HepG2 (cell line): Measurements from ENCODE around the gene DNM1L. TPM values are rescaled to one million over a fixed set of nuclear protein-coding genes. Genes with fewer than 3 reads are reported as not detected.

ENCODE experiments used
- ATAC-seq: fragments of 200-7000 bp; cut with Tn5 transposase; 3 replicates; pipeline ENCODE4 v1.9.1; 2020; ENCODE audit warnings: mild to moderate bottlenecking, moderate library complexity
- BruUV-seq: library from RNA; stranded (reverse); fragments of 400-500 nt; replicated peaks from 2 replicates; lab custom pipeline; 2021; lab: Mats Ljungman, UMichigan
- CTCF ChIA-PET: fragments of 300-600 bp; formaldehyde crosslinking; extraction: SDS; loops from one replicate; lab custom pipeline; 2021; ENCODE audit warnings: low total read pairs, inconsistent platforms, low intra/inter-chr PET ratio; lab: Yijun Ruan, JAX
- POLR2A ChIA-PET: fragments of 350-600 bp; sonication (Branson Sonifier 250); formaldehyde crosslinking; loops from one replicate; lab custom pipeline; 2020; ENCODE audit warnings: antibody characterized with exemption, inconsistent platforms; lab: Yijun Ruan, JAX
- DNase-seq: peaks from one replicate; pipeline ENCODE4 v3.0.0-alpha.2; 2015; ENCODE audit warnings: low spot score
- FAIRE-seq: peaks from 3 replicates; lab custom pipeline; 2011; peaks lifted over from hg19 to GRCh38; lab: Jason Lieb, UNC
- H2AFZ ChIP-seq: one replicate; pipeline ENCODE4 v1.6.1; 2011; ENCODE audit warnings: low read length, inconsistent platforms
- H3K27ac ChIP-seq: fragments of 300-600 bp; 3 replicates; pipeline ENCODE4 v1.8.0; 2011; ENCODE audit warnings: mixed run types, mild to moderate bottlenecking, mixed read lengths, low read length, inconsistent platforms; ENCODE audit not compliant: insufficient read depth; ENCODE audit errors: extremely low read length
- H3K27me3 ChIP-seq, 2 experiments: fragments of 200-600 bp in 1 of 2; 2 replicates in 1 of 2; 3 replicates in 1 of 2; pipeline versions ENCODE4 v1.6.0 to v1.8.0; 2011; ENCODE audit warnings: low read length in 2 of 2, mild to moderate bottlenecking in 2 of 2, moderate library complexity in 2 of 2, inconsistent platforms in 1 of 2; ENCODE audit not compliant: insufficient read depth in 2 of 2, control insufficient read depth in 1 of 2
- H3K36me3 ChIP-seq, 2 experiments: fragments of 200-600 bp in 1 of 2; replicated peaks in 1 of 2; 2 replicates in 1 of 2; 3 replicates in 1 of 2; pipeline versions ENCODE4 v1.5.1 to v1.8.0; 2011; ENCODE audit warnings: low read length in 2 of 2, inconsistent platforms in 1 of 2; ENCODE audit not compliant: insufficient read depth in 2 of 2, control insufficient read depth in 1 of 2
- H3K4me1 ChIP-seq: 2 replicates; pipeline ENCODE4 v1.5.1; 2012; ENCODE audit warnings: low read length, inconsistent platforms; ENCODE audit not compliant: insufficient read depth
- H3K4me2 ChIP-seq: 2 replicates; pipeline ENCODE4 v1.6.0; 2011; ENCODE audit warnings: low read depth, low read length, inconsistent platforms
- H3K4me3 ChIP-seq, 3 experiments: fragments of 200-600 bp in 1 of 3; sonication (generic), shearing (Covaris generic) in 1 of 3; replicated peaks in 1 of 3; 2 replicates each; pipeline ENCODE4 v1.5.1; 2011 to 2016; ENCODE audit warnings: low read length in 3 of 3, inconsistent platforms in 2 of 3, low read depth in 2 of 3, mild to moderate bottlenecking in 2 of 3, control low read depth in 1 of 3, mixed read lengths in 1 of 3; ENCODE audit not compliant: insufficient read depth in 1 of 3
- H3K79me2 ChIP-seq: one replicate; pipeline ENCODE4 v1.6.1; 2011; ENCODE audit warnings: low read length, inconsistent platforms; ENCODE audit not compliant: insufficient read depth
- H3K9ac ChIP-seq: 2 replicates; pipeline ENCODE4 v1.6.0; 2011; ENCODE audit warnings: mild to moderate bottlenecking, low read depth, low read length, inconsistent platforms; ENCODE audit not compliant: insufficient read depth
- H3K9me3 ChIP-seq: 2 replicates; pipeline ENCODE4 v1.5.1; 2012; ENCODE audit warnings: mild to moderate bottlenecking, low read length
- H4K20me1 ChIP-seq: 2 replicates; pipeline ENCODE4 v1.6.0; 2011; ENCODE audit warnings: inconsistent platforms, mild to moderate bottlenecking, low read length, moderate library complexity; ENCODE audit not compliant: insufficient read depth
- NR3C1 ChIP-seq: sonication (generic); formaldehyde crosslinking; IDR thresholded peaks from 2 replicates; pipeline ENCODE4 v1.4.0; 2020; ENCODE audit warnings: missing genetic modification reagents
- PHF21A ChIP-seq: sonication (generic); formaldehyde crosslinking; IDR thresholded peaks from 2 replicates; pipeline ENCODE4 v1.5.0; 2020; ENCODE audit warnings: mild to moderate bottlenecking, missing genetic modification reagents
- THYN1 ChIP-seq: sonication (generic); formaldehyde crosslinking; IDR thresholded peaks from 2 replicates; pipeline ENCODE4 v1.8.1; 2023; ENCODE audit warnings: low read depth, mild to moderate bottlenecking, moderate library complexity, missing genetic modification reagents, borderline replicate concordance
- ZNF138 ChIP-seq: sonication (generic); formaldehyde crosslinking; IDR thresholded peaks from 2 replicates; pipeline ENCODE4 v1.5.0; 2020; ENCODE audit warnings: mild to moderate bottlenecking, low read depth, missing genetic modification reagents
- ZNF143 ChIP-seq: sonication (generic); formaldehyde crosslinking; IDR thresholded peaks from 2 replicates; pipeline ENCODE4 v1.4.0; 2020; ENCODE audit warnings: missing genetic modification reagents
- ZNF205 ChIP-seq: IDR thresholded peaks from 2 replicates; pipeline ENCODE4 v1.6.1; 2018; ENCODE audit warnings: missing biosample characterization, missing genetic modification reagents
- ZNF383 ChIP-seq: sonication (generic); formaldehyde crosslinking; IDR thresholded peaks from 2 replicates; pipeline ENCODE4 v1.4.0; 2020; ENCODE audit warnings: missing genetic modification reagents, mild to moderate bottlenecking, borderline replicate concordance
- ZNF841 ChIP-seq: sonication (generic); formaldehyde crosslinking; IDR thresholded peaks from 2 replicates; pipeline ENCODE4 v1.8.1; 2023; ENCODE audit warnings: missing genetic modification reagents, borderline replicate concordance
- WGBS: methylation state at CpG from one replicate; pipeline ENCODE4 v1.1.6; 2017; ENCODE audit warnings: low lambda C conversion rate; 5-methylcytosine and 5-hydroxymethylcytosine counted together
- in situ Hi-C: cut with HindIII; loops from 2 replicates; pipeline ENCODE4 v1.10.0; 2017; ENCODE audit warnings: low pct_unique_long_range_greater_than_20kb; ENCODE audit not compliant: extremely low pct_ligation_motif_present
- intact Hi-C: fragments of 100-400 bp; cut with micrococcal nuclease; formaldehyde crosslinking; loops from one replicate; pipeline ENCODE4 v1.10.0; 2022; ENCODE audit not compliant: unreplicated experiment
- polyA plus RNA-seq, 8 experiments: library from polyadenylated mRNA; depleted of rRNA in 3 of 8; stranded (reverse) in 7 of 8; unstranded in 1 of 8; fragments of >200 nt; fragmentation: Illumina TruSeq in 4 of 8; extraction: Trizol in 4 of 8; gene quantifications; 2 replicates each; pipeline versions ENCODE4 v1.2.1 to v1.2.3, GENCODE V29; 2011 to 2016; ENCODE audit warnings: low read depth in 4 of 8, missing spikeins in 1 of 8, mixed read lengths in 1 of 8; ENCODE audit not compliant: insufficient read depth in 1 of 8
- total RNA-seq, 5 experiments: library from RNA; depleted of rRNA; stranded (reverse); fragments of >200 nt; fragmentation: Illumina TruSeq; extraction: Trizol; gene quantifications; 2 replicates each; pipeline ENCODE4 v1.2.3, GENCODE V29; 2016; ENCODE audit warnings: low read depth in 1 of 5
- TF ChIP-seq, protein P1 (sequence below), 2 experiments: IDR thresholded peaks; 2 replicates each; pipeline ENCODE4 v1.6.1; 2011 to 2012; ENCODE audit warnings: low read length in 2 of 2, borderline replicate concordance in 1 of 2, low read depth in 1 of 2, mild to moderate bottlenecking in 1 of 2, moderate library complexity in 1 of 2
- TF ChIP-seq, protein P2 (sequence below): sonication (generic); formaldehyde crosslinking; IDR thresholded peaks from 2 replicates; pipeline ENCODE4 v1.4.0; 2020; ENCODE audit warnings: missing genetic modification reagents
- TF ChIP-seq, protein P3 (sequence below): fragments of 450-650 bp; IDR thresholded peaks from 2 replicates; pipeline ENCODE4 v1.6.1; 2017; ENCODE audit warnings: mild to moderate bottlenecking
- TF ChIP-seq, protein P4 (sequence below): sonication (generic); formaldehyde crosslinking; IDR thresholded peaks from 2 replicates; pipeline ENCODE4 v1.5.0; 2020; ENCODE audit warnings: mild to moderate bottlenecking, low read depth, missing genetic modification reagents, borderline replicate concordance
- TF ChIP-seq, protein P5 (sequence below): sonication (generic); formaldehyde crosslinking; IDR thresholded peaks from 2 replicates; pipeline ENCODE4 v1.9.0; 2022; ENCODE audit warnings: missing genetic modification reagents, mild to moderate bottlenecking, borderline replicate concordance

DNM1L gene
- total and polyA plus RNA-seq, 2 of the 13 experiments (the other 11 are each of a cell fraction or from before 2014, with no cell fraction given): 35.9 to 65.8 TPM

DNA sequence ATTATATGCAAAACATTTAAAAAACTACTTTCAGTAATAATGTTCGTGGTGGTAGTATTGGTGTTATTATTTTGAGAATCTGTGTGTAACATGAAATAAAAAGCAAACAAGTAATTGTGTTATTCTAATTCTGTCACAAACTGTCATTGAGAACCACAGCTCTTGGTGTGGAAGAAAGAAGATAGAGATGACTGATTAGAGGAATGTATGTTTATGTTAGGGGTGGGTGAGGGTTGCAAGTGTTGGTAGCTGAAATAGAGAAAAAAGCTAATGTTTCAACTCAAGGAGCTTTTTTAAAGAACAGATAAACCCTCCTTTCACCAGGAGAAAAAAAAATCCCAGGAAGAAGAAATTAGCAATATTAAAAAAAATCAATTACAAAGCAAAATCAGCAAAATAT lies 18.3 kb downstream of the DNM1L start:
- no peak overlapping the region for H3K27ac ChIP-seq
- peaks cover 57% of the 10 kb centered on the region for H3K79me2 ChIP-seq
- no peak overlapping the region for H2AFZ ChIP-seq
- no TSS peak for BruUV-seq
- intact Hi-C loops: no loop called here
- H3K9me3 ChIP-seq: no peaks in the 10 kb centered on the region; the same call in 1 of the 2 replicates
- FAIRE-seq (no peak), DNase-seq (no peak), ATAC-seq (no peak)
- H3K36me3 ChIP-seq: peaks cover 2 to 17% of the 10 kb centered on the region in 2 experiments; a peak in 3 of 5 replicates
- H3K4me3 ChIP-seq: no peak overlapping the region
- H3K4me1 ChIP-seq: no peaks in the 10 kb centered on the region
- POLR2A ChIA-PET: no interaction called here
- H3K4me2 ChIP-seq: no peak overlapping the region
- in situ Hi-C loops: no loop called here
- WGBS: 100% methylated on average over 1 of the region's 1 CpG
- no peaks in the 10 kb centered on the region for H3K27me3 ChIP-seq
- CTCF ChIA-PET: no interaction called here
- no peak overlapping the region for H3K9ac ChIP-seq
- H4K20me1 ChIP-seq: 0 out of 2 replicates have a peak, but pooled peaks cover 7% of the 10 kb centered on the region
- TF ChIP-seq, protein P1, sequence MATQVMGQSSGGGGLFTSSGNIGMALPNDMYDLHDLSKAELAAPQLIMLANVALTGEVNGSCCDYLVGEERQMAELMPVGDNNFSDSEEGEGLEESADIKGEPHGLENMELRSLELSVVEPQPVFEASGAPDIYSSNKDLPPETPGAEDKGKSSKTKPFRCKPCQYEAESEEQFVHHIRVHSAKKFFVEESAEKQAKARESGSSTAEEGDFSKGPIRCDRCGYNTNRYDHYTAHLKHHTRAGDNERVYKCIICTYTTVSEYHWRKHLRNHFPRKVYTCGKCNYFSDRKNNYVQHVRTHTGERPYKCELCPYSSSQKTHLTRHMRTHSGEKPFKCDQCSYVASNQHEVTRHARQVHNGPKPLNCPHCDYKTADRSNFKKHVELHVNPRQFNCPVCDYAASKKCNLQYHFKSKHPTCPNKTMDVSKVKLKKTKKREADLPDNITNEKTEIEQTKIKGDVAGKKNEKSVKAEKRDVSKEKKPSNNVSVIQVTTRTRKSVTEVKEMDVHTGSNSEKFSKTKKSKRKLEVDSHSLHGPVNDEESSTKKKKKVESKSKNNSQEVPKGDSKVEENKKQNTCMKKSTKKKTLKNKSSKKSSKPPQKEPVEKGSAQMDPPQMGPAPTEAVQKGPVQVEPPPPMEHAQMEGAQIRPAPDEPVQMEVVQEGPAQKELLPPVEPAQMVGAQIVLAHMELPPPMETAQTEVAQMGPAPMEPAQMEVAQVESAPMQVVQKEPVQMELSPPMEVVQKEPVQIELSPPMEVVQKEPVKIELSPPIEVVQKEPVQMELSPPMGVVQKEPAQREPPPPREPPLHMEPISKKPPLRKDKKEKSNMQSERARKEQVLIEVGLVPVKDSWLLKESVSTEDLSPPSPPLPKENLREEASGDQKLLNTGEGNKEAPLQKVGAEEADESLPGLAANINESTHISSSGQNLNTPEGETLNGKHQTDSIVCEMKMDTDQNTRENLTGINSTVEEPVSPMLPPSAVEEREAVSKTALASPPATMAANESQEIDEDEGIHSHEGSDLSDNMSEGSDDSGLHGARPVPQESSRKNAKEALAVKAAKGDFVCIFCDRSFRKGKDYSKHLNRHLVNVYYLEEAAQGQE (IDR thresholded peaks at IDR 0.05; ENCODE audit: borderline replicate concordance in 1 of 2, low read depth in 1 of 2, low read length in 2 of 2): no peak
- TF ChIP-seq ZNF138 (CRISPR knock-in tag) (no peak), ZNF205 (no peak), ZNF143 (CRISPR knock-in tag) (no peak), PHF21A (CRISPR knock-in tag) (no peak), THYN1 (no peak), ZNF383 (no peak), ZNF841 (no peak), NR3C1 (CRISPR knock-in tag) (no peak)
- TF ChIP-seq, protein P2, sequence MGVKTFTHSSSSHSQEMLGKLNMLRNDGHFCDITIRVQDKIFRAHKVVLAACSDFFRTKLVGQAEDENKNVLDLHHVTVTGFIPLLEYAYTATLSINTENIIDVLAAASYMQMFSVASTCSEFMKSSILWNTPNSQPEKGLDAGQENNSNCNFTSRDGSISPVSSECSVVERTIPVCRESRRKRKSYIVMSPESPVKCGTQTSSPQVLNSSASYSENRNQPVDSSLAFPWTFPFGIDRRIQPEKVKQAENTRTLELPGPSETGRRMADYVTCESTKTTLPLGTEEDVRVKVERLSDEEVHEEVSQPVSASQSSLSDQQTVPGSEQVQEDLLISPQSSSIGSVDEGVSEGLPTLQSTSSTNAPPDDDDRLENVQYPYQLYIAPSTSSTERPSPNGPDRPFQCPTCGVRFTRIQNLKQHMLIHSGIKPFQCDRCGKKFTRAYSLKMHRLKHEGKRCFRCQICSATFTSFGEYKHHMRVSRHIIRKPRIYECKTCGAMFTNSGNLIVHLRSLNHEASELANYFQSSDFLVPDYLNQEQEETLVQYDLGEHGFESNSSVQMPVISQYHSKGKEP (CRISPR knock-in tag): no peak
- TF ChIP-seq, protein P3, sequence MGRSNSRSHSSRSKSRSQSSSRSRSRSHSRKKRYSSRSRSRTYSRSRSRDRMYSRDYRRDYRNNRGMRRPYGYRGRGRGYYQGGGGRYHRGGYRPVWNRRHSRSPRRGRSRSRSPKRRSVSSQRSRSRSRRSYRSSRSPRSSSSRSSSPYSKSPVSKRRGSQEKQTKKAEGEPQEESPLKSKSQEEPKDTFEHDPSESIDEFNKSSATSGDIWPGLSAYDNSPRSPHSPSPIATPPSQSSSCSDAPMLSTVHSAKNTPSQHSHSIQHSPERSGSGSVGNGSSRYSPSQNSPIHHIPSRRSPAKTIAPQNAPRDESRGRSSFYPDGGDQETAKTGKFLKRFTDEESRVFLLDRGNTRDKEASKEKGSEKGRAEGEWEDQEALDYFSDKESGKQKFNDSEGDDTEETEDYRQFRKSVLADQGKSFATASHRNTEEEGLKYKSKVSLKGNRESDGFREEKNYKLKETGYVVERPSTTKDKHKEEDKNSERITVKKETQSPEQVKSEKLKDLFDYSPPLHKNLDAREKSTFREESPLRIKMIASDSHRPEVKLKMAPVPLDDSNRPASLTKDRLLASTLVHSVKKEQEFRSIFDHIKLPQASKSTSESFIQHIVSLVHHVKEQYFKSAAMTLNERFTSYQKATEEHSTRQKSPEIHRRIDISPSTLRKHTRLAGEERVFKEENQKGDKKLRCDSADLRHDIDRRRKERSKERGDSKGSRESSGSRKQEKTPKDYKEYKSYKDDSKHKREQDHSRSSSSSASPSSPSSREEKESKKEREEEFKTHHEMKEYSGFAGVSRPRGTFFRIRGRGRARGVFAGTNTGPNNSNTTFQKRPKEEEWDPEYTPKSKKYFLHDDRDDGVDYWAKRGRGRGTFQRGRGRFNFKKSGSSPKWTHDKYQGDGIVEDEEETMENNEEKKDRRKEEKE: no peak
- TF ChIP-seq, protein P4, sequence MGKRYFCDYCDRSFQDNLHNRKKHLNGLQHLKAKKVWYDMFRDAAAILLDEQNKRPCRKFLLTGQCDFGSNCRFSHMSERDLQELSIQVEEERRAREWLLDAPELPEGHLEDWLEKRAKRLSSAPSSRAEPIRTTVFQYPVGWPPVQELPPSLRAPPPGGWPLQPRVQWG (CRISPR knock-in tag): no peak
- TF ChIP-seq, protein P5, sequence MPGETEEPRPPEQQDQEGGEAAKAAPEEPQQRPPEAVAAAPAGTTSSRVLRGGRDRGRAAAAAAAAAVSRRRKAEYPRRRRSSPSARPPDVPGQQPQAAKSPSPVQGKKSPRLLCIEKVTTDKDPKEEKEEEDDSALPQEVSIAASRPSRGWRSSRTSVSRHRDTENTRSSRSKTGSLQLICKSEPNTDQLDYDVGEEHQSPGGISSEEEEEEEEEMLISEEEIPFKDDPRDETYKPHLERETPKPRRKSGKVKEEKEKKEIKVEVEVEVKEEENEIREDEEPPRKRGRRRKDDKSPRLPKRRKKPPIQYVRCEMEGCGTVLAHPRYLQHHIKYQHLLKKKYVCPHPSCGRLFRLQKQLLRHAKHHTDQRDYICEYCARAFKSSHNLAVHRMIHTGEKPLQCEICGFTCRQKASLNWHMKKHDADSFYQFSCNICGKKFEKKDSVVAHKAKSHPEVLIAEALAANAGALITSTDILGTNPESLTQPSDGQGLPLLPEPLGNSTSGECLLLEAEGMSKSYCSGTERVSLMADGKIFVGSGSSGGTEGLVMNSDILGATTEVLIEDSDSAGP: no peak
